HepG2 (cell line): ENCODE results near the gene CMIP. TPM values are rescaled to one million over a fixed set of nuclear protein-coding genes. Genes with fewer than 3 reads are reported as not detected.

Source experiments
- IRX3 ChIP-seq: sonication (generic); formaldehyde crosslinking; IDR thresholded peaks from 2 replicates; pipeline ENCODE4 v1.8.1; 2023; ENCODE audit warnings: mild to moderate bottlenecking, low read depth, missing genetic modification reagents, borderline replicate concordance
- MED1 ChIP-seq: sonication (generic); formaldehyde crosslinking; IDR thresholded peaks from 2 replicates; pipeline ENCODE4 v1.4.0; 2020; ENCODE audit warnings: missing genetic modification reagents
- NR1H2 ChIP-seq: sonication (generic); formaldehyde crosslinking; IDR thresholded peaks from 2 replicates; pipeline ENCODE4 v1.8.1; 2022; ENCODE audit warnings: low read depth, missing genetic modification reagents, borderline replicate concordance
- RNF2 ChIP-seq: fragments of 450-650 bp; conservative IDR thresholded peaks from 2 replicates; pipeline ENCODE4 v1.6.1; 2016; ENCODE audit warnings: low read depth
- SMAD9 ChIP-seq: sonication (generic); formaldehyde crosslinking; IDR thresholded peaks from 2 replicates; pipeline ENCODE4 v1.5.1; 2020; ENCODE audit warnings: mild to moderate bottlenecking, missing genetic modification reagents
- TOE1 ChIP-seq: sonication (generic); formaldehyde crosslinking; IDR thresholded peaks from 2 replicates; pipeline ENCODE4 v1.4.0; 2020; ENCODE audit warnings: mild to moderate bottlenecking, missing genetic modification reagents
- ZNF12 ChIP-seq: sonication (generic); formaldehyde crosslinking; IDR thresholded peaks from 2 replicates; pipeline ENCODE4 v1.5.0; 2020; ENCODE audit warnings: missing genetic modification reagents
- ZNF230 ChIP-seq: sonication (generic); formaldehyde crosslinking; IDR thresholded peaks from 2 replicates; pipeline ENCODE4 v1.4.0; 2020; ENCODE audit warnings: mild to moderate bottlenecking, missing genetic modification reagents
- ZNF235 ChIP-seq: sonication (generic); formaldehyde crosslinking; IDR thresholded peaks from 2 replicates; pipeline ENCODE4 v1.8.1; 2023; ENCODE audit warnings: mild to moderate bottlenecking, missing genetic modification reagents, borderline replicate concordance
- ZNF30 ChIP-seq: sonication (generic); formaldehyde crosslinking; IDR thresholded peaks from 2 replicates; pipeline ENCODE4 v1.5.0; 2020; ENCODE audit warnings: mild to moderate bottlenecking, missing genetic modification reagents
- ZNF549 ChIP-seq: sonication (generic); formaldehyde crosslinking; IDR thresholded peaks from 2 replicates; pipeline ENCODE4 v1.5.0; 2020; ENCODE audit warnings: missing genetic modification reagents
- ZNF616 ChIP-seq: sonication (generic); formaldehyde crosslinking; IDR thresholded peaks from 2 replicates; pipeline ENCODE4 v1.5.0; 2020; ENCODE audit warnings: low read depth, mild to moderate bottlenecking, missing genetic modification reagents
- ZNF747 ChIP-seq: sonication (generic); formaldehyde crosslinking; IDR thresholded peaks from 2 replicates; pipeline ENCODE4 v1.8.1; 2023; ENCODE audit warnings: missing genetic modification reagents, mild to moderate bottlenecking, borderline replicate concordance
- polyA plus RNA-seq, 8 experiments: library from polyadenylated mRNA; depleted of rRNA in 3 of 8; stranded (reverse) in 7 of 8; unstranded in 1 of 8; fragments of >200 nt; fragmentation: Illumina TruSeq in 4 of 8; extraction: Trizol in 4 of 8; gene quantifications; 2 replicates each; pipeline versions ENCODE4 v1.2.1 to v1.2.3, GENCODE V29; 2011 to 2016; ENCODE audit warnings: low read depth in 4 of 8, missing spikeins in 1 of 8, mixed read lengths in 1 of 8; ENCODE audit not compliant: insufficient read depth in 1 of 8
- total RNA-seq, 5 experiments: library from RNA; depleted of rRNA; stranded (reverse); fragments of >200 nt; fragmentation: Illumina TruSeq; extraction: Trizol; gene quantifications; 2 replicates each; pipeline ENCODE4 v1.2.3, GENCODE V29; 2016; ENCODE audit warnings: low read depth in 1 of 5
- TF ChIP-seq, protein P1 (sequence below): sonication (generic); formaldehyde crosslinking; conservative IDR thresholded peaks from 2 replicates; pipeline ENCODE4 v1.4.0; 2020; ENCODE audit warnings: mild to moderate bottlenecking, missing genetic modification reagents, moderate library complexity
- TF ChIP-seq, protein P2 (sequence below): sonication (generic); formaldehyde crosslinking; IDR thresholded peaks from 2 replicates; pipeline ENCODE4 v1.8.1; 2022; ENCODE audit warnings: low read depth, mild to moderate bottlenecking, missing genetic modification reagents
- TF ChIP-seq, protein P3 (sequence below): sonication (generic); formaldehyde crosslinking; IDR thresholded peaks from 2 replicates; pipeline ENCODE4 v1.5.1; 2020; ENCODE audit warnings: mild to moderate bottlenecking, missing genetic modification reagents, borderline replicate concordance
- TF ChIP-seq, protein P4 (sequence below): sonication (generic); formaldehyde crosslinking; IDR thresholded peaks from 2 replicates; pipeline ENCODE4 v1.4.0; 2020; ENCODE audit warnings: low read depth, mild to moderate bottlenecking, missing genetic modification reagents

The CMIP gene
- total and polyA plus RNA-seq, 2 of the 13 experiments (the other 11 are each of a cell fraction or from before 2014, with no cell fraction given) = 10.9 to 18.1 TPM

DNA sequence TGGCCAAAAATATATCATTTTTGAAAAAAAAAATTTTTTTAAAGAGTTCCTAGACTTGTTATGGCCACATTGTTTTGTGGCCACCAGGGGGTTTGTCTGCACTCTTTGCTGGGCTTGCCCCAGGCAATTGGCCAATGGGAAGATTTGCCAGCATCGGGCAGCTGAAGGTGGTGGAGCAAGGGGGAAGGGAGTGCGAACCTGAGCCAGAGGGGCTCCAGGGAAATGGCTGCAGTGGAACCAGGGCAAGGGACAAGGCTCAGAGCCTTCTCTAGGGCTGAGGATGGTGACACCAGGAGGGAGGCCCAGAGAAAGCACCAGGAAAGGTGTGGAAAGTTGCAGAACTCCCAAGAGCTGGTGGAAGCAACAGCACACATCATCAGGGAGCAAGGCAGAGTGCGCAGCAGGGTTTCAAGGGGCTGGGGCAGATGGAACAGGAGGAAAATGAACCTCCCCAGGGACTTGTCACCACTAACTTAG lies 15.5 kb upstream of the CMIP start (continued):
- TF ChIP-seq, protein P1, sequence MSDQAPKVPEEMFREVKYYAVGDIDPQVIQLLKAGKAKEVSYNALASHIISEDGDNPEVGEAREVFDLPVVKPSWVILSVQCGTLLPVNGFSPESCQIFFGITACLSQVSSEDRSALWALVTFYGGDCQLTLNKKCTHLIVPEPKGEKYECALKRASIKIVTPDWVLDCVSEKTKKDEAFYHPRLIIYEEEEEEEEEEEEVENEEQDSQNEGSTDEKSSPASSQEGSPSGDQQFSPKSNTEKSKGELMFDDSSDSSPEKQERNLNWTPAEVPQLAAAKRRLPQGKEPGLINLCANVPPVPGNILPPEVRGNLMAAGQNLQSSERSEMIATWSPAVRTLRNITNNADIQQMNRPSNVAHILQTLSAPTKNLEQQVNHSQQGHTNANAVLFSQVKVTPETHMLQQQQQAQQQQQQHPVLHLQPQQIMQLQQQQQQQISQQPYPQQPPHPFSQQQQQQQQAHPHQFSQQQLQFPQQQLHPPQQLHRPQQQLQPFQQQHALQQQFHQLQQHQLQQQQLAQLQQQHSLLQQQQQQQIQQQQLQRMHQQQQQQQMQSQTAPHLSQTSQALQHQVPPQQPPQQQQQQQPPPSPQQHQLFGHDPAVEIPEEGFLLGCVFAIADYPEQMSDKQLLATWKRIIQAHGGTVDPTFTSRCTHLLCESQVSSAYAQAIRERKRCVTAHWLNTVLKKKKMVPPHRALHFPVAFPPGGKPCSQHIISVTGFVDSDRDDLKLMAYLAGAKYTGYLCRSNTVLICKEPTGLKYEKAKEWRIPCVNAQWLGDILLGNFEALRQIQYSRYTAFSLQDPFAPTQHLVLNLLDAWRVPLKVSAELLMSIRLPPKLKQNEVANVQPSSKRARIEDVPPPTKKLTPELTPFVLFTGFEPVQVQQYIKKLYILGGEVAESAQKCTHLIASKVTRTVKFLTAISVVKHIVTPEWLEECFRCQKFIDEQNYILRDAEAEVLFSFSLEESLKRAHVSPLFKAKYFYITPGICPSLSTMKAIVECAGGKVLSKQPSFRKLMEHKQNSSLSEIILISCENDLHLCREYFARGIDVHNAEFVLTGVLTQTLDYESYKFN = no peak
- TF ChIP-seq RNF2 = no peak
- TF ChIP-seq TOE1 (CRISPR knock-in tag) = no peak
- TF ChIP-seq ZNF235 = no peak
- no peak for TF ChIP-seq ZNF230 (CRISPR knock-in tag)
- TF ChIP-seq ZNF12 (CRISPR knock-in tag) = peak; percentile 10; the same call in 1 of the 2 replicates
- no peak for TF ChIP-seq ZNF30 (CRISPR knock-in tag)
- TF ChIP-seq, protein P2, sequence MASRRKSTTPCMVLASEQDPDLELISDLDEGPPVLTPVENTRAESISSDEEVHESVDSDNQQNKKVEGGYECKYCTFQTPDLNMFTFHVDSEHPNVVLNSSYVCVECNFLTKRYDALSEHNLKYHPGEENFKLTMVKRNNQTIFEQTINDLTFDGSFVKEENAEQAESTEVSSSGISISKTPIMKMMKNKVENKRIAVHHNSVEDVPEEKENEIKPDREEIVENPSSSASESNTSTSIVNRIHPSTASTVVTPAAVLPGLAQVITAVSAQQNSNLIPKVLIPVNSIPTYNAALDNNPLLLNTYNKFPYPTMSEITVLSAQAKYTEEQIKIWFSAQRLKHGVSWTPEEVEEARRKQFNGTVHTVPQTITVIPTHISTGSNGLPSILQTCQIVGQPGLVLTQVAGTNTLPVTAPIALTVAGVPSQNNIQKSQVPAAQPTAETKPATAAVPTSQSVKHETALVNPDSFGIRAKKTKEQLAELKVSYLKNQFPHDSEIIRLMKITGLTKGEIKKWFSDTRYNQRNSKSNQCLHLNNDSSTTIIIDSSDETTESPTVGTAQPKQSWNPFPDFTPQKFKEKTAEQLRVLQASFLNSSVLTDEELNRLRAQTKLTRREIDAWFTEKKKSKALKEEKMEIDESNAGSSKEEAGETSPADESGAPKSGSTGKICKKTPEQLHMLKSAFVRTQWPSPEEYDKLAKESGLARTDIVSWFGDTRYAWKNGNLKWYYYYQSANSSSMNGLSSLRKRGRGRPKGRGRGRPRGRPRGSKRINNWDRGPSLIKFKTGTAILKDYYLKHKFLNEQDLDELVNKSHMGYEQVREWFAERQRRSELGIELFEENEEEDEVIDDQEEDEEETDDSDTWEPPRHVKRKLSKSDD = no peak
- TF ChIP-seq, protein P3, sequence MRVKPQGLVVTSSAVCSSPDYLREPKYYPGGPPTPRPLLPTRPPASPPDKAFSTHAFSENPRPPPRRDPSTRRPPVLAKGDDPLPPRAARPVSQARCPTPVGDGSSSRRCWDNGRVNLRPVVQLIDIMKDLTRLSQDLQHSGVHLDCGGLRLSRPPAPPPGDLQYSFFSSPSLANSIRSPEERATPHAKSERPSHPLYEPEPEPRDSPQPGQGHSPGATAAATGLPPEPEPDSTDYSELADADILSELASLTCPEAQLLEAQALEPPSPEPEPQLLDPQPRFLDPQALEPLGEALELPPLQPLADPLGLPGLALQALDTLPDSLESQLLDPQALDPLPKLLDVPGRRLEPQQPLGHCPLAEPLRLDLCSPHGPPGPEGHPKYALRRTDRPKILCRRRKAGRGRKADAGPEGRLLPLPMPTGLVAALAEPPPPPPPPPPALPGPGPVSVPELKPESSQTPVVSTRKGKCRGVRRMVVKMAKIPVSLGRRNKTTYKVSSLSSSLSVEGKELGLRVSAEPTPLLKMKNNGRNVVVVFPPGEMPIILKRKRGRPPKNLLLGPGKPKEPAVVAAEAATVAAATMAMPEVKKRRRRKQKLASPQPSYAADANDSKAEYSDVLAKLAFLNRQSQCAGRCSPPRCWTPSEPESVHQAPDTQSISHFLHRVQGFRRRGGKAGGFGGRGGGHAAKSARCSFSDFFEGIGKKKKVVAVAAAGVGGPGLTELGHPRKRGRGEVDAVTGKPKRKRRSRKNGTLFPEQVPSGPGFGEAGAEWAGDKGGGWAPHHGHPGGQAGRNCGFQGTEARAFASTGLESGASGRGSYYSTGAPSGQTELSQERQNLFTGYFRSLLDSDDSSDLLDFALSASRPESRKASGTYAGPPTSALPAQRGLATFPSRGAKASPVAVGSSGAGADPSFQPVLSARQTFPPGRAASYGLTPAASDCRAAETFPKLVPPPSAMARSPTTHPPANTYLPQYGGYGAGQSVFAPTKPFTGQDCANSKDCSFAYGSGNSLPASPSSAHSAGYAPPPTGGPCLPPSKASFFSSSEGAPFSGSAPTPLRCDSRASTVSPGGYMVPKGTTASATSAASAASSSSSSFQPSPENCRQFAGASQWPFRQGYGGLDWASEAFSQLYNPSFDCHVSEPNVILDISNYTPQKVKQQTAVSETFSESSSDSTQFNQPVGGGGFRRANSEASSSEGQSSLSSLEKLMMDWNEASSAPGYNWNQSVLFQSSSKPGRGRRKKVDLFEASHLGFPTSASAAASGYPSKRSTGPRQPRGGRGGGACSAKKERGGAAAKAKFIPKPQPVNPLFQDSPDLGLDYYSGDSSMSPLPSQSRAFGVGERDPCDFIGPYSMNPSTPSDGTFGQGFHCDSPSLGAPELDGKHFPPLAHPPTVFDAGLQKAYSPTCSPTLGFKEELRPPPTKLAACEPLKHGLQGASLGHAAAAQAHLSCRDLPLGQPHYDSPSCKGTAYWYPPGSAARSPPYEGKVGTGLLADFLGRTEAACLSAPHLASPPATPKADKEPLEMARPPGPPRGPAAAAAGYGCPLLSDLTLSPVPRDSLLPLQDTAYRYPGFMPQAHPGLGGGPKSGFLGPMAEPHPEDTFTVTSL (CRISPR knock-in tag) = no peak
- no peak for TF ChIP-seq MED1 (CRISPR knock-in tag)
- TF ChIP-seq, protein P4, sequence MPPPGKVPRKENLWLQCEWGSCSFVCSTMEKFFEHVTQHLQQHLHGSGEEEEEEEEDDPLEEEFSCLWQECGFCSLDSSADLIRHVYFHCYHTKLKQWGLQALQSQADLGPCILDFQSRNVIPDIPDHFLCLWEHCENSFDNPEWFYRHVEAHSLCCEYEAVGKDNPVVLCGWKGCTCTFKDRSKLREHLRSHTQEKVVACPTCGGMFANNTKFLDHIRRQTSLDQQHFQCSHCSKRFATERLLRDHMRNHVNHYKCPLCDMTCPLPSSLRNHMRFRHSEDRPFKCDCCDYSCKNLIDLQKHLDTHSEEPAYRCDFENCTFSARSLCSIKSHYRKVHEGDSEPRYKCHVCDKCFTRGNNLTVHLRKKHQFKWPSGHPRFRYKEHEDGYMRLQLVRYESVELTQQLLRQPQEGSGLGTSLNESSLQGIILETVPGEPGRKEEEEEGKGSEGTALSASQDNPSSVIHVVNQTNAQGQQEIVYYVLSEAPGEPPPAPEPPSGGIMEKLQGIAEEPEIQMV (CRISPR knock-in tag) = 0 out of 2 replicates have a peak, but pooled peaks have one; percentile 68
- TF ChIP-seq ZNF549 (CRISPR knock-in tag) = no peak
- TF ChIP-seq SMAD9 (CRISPR knock-in tag) = no peak
- no peak for TF ChIP-seq ZNF616 (CRISPR knock-in tag)
- TF ChIP-seq NR1H2 (CRISPR knock-in tag) = no peak
- TF ChIP-seq ZNF747 (CRISPR knock-in tag) = no peak
- no peak for TF ChIP-seq IRX3 (CRISPR knock-in tag)
